Anterior cingulate cortex (tissue), 58 donors: Measurements from ENCODE around the gene TGFBR3.

ENCODE experiments used
- DNase-seq, 58 donors: peaks; one replicate each; lab custom pipeline; 2025; lab: John Stamatoyannopoulos, UW

TGFBR3 gene

DNA sequence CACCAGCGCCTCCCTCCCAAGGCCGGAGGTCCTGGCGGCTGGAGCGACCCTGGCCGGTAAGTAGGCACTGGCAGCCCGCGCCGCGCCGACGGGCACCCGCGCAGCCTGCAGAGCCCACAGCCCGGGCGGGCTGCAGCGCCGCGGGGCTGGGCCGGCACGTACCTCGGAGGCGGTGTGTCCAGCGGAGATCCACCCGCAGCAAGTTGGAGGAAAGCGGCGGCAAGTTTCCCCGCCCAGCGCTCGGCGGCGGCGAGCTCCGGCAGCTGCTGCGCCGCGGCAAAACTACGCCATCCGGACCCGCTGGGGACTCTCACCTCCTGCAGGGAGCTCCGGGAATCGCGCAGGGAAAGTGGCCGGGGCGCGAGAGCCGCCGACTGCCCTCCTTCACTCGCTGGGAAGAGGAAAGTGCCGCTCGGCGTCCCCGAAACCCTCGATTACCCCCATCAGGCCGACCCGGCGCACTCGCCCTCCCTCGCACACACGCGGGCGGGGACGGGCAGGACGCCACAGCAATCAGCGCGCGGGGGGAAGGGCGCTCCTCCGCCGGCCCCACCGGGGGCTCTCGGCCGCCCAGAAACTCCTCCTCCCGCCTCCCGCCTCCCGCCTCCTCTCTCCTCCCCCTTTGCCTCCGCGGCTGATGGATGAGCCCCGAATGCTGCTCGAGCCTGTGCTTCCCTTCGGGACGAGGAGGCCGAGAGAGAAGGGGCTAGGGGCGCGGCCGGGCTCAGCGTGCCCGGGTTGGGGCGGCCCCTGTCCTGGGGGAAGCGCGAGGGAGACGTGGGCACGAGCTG lies at the start of gene TGFBR3:
Gene TGFBR3 (minus strand): TSS at position 436 of the 791 bp plus-strand sequence. CDS start 24,620 bp downstream, outside the sequence.
- DNase-seq, result peak; percentile 29 to 93 (median 81)

DNA sequence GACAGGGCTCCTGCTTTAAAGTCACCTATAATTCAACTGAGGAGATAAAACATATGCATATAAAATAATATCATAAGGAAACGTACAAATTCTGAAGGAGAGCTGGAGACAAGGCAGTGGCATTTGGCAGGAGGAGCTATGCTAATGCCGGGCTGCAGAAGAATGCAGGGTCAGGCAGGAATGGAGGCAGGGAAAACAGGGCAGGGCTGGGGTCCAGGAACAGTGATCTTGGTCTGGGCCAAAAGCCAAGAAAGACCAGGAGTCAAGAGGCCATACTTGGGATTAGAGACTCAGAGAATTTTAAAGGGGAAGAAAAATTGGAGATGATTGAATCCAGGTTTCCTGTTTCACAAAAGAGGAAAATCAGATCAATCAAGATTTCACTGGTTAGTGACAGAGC lies 43.3 kb upstream of the TGFBR3 start:
- no peak for DNase-seq

DNA sequence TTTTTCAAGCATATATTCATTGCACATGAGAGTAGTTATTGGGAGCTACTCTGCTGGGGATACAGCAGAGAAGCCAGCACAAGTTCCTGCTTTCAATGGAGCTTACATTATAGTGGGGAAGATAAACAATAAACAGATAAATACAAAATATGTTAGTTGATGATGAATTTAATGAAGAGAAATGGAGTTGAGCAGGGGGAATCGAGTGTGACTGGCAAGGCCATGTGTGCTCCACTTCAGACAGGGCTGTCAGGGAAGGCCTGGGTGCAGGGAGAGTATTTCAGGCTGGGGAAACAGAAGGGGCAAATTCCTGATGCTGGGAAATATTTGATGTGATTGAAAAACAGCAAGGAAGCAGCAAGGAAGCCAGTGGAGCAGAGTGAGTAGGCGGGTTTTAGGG lies 42.1 kb upstream of the TGFBR3 start:
- DNase-seq, result no peak

DNA sequence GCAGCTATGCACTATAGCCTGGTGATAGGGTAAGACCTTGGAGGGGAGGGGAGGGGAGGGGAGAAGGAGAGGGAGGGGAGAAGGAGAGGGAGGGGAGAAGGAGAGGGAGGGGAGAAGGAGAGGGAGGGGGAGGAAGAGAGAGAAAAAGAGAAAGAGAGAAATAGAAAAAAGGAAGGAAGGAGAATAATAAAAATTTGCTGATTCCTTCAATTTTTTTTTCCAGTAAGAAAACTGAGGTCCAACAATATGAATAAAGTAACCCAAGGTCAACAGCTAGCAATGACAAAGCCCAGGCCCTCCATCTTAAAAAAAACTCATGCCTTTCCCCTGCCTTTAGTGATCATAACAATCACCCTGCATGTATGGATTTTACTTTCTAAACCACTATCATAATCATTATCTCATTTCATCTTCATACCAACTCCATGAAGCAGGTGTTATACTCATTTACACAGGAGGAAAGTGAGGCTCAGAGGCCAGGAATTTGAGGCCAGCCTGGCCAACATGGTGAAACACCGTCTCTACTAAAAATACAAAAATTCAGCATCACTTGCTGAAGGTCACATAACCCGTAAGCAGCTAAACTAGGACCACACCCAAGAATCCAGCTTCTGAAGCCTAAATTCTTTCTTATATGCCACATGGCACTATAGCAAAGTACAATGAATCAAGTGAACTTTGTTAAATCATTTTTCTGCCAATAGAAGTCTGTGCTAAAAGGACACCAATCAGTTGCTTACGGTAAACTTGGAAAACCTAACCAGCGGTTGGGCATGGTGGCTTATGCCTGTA lies 39.9 kb upstream of the TGFBR3 start:
- DNase-seq, result no peak

DNA sequence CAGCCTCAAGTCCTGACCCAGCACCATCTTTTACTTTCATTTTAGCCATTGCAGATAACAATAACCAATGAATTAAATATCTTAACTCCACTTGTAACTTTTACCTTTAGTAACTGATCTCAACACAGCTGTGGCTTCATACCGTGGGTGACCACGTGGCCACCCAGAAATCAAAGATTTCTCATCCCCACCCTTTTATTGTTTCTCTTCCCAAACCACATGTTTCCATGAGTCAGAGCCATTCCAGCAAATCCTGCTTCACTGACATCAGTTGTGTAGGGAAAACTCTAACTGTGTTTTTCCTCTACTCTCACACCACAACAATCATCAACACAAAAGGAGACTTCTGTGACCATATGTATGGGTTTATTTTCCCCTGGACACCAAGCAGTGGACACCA lies 38.2 kb upstream of the TGFBR3 start:
- DNase-seq, result no peak

DNA sequence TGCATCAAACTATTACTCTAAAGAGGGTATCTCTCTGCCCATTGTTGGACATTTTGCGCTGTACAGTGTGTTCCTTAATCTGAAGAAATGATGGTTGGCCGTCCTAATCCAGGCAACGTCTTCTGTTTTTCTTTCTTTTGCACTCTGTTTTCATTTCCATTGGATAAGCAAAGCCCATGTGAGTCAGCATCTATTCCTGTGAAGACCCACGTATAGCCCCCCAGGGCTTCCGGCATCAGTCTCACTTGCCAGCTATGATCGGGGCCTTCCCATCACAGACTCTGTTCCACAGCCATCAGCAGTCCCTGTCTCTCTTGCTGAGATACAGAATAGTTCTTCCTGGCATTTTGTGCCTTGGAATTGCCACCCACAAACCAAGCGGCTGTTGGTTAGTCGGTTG lies 34.0 kb upstream of the TGFBR3 start:
- DNase-seq, result no peak

DNA sequence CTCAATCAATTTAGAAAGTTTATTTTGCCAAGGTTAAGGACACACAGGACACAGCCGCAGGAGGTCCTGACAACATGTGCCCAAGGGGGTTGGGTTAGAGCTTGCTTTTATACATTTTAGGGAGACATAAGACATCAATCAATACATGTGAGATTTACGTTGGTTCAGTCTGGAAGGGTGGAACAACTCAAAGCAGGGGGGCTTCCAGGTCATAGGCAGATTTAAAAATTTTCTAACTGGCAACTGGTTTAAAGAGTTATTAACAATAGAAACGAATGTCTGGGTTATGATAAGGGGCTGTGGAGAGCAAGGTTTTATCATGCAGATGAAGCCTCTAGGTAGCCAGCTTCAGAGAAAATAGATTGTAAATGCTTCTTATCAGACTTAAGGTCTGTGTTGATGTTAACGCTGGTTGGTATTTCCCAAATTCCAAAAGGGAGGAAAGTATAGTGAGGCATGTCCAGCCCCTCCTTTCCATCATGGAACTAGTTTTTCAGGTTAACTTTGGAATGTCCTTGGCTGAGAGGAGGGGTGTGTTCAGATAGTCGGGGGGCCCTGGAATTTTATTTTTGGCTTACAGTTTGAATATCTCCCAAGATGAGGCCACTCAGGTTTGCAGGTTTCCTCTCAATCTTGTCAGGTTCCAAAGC lies 31.0 kb upstream of the TGFBR3 start:
- DNase-seq, result no peak

DNA sequence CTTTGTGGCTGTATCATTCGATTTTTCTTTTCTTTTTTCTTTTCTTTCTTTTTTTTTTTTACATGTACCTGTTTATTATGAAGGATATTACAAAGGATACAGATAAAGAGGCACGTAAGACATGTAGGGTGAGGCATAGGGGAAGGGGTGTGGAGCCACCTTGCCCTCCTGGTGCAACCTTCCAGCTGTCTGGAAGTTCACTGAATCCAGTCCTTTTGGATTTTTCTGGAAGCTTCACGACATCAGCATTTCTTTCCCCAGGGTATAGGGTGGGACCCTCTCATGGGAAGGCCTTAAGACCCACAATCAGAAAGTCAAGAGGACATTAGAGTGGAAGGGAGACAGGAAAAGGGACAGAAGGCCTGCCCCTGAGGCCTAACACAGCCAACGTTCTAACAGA lies 30.1 kb upstream of the TGFBR3 start:
- no peak for DNase-seq

DNA sequence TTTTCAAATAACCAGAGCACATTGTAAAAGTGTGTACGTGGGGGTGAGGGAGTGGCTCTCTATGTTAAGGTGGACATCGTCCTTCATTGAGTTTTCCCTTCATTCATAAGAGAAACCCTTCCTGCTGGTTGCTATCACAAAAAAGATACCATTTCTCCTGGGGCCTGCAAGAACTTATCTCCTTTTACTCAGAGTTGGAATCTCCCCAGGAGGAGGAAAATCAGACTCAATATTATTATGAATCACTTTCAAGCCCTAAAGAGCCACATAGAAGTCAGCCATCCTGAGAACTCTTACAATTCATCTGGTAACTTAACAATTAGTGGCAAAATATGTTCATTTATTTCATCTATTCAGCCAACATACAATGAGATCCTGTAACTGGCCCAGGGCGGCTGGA lies 27.1 kb upstream of the TGFBR3 start:
- no peak for DNase-seq

DNA sequence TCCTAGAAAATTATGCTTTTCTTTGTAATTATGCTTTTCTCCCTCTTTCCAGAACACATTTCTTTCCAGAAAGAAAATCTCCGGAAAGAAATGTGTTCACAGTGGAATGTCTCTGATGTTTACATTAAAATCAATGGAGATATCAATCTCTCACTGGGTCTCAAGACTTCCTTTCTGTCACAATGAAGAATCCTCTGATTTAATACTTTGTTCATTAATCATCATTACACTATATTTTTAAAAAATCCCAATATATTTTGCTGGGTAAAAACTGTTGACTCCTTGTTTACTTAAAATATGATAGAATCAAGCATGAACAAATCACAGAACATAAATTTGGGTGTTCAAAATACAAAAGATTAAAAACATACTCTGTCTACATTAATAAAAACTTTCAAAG lies 26.3 kb upstream of the TGFBR3 start:
- DNase-seq, result no peak

DNA sequence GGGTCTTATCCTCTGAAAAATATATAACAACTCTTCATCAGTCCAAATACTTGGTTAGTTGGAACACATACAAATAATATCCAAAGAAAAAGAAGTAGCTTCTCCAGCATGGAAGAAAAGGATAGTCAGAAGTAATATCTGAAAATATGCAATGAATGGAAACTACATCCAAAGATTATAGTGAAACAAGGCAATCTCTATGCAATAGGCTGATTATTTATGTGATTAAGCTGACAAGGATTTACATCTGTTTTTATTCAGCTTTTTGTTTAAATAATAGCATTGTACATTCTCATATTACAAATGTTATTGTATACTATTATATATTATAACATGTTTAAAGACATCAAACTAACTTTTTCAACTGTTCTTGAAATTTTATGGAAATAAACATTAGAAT lies 15.3 kb upstream of the TGFBR3 start:
- no peak for DNase-seq

DNA sequence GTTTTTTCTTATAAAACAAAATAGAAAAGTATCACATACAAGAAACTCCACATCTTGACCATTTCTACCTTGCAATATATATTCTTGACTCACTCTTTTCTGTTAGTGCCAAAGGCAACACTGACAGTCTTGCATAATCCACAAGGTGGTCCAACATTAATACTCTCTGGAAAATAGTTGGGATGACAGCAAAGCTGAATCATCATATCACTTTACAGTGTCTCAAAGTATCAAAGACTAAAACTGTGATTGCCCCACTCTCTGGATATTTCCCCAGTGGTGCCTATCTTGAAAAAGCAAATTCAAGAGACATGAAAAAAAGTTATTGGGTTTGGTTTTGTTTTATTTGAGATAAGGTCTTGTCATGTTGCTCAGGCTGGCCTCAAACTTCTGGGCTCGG lies 14.6 kb upstream of the TGFBR3 start:
- no peak for DNase-seq

DNA sequence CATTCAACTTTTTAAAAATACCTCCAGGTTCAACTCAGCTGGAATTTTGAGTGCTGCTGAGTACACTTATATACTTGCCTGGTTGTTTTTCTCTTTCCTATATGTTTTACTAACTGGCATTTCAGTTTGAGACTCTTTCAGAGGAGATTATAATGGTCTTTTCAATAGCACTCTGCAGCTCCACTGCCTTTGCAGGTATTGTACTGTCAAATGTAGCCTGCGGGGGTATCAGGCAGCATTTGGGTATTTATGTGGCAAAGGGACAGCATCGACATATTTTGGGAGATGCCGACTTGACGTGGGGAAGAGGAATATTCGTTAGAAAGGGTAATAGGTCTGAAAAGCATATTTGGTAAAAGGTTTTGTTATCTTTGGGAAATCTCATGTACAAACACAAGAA lies 11.1 kb upstream of the TGFBR3 start:
- DNase-seq, result no peak

DNA sequence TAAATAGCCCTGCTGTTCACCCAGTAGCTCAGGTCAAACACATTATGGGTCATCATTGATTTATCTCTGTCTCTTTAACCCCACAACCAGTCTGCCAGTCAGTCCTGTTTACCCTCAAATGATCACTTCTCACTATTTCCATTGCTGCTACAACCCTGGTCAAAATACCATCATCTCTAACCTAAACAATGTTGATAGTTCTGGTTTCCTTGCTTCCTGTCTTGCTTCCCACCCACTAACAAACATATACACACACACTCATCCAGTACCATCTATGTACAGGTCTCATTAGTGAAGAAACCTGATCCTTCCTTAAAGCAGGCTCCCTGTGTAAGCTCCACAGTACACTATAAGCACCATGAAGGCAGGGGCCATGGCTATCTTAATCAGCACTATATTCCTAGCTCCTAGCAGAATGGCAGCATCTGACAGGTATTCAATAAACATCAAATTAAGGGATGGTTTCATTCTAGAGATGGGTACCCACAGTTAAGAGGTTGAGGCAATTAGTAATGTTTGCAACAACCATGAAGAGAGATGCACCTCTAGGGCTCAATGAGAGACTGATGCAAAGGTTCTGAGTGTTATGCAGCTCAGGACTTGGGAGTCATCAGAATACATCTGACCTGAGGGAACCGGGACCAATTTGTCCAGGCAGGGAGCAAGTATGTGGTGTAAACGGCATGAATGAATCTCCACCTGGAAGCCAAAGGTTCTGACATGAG lies 10.0 kb upstream of the TGFBR3 start:
- DNase-seq, result no peak

DNA sequence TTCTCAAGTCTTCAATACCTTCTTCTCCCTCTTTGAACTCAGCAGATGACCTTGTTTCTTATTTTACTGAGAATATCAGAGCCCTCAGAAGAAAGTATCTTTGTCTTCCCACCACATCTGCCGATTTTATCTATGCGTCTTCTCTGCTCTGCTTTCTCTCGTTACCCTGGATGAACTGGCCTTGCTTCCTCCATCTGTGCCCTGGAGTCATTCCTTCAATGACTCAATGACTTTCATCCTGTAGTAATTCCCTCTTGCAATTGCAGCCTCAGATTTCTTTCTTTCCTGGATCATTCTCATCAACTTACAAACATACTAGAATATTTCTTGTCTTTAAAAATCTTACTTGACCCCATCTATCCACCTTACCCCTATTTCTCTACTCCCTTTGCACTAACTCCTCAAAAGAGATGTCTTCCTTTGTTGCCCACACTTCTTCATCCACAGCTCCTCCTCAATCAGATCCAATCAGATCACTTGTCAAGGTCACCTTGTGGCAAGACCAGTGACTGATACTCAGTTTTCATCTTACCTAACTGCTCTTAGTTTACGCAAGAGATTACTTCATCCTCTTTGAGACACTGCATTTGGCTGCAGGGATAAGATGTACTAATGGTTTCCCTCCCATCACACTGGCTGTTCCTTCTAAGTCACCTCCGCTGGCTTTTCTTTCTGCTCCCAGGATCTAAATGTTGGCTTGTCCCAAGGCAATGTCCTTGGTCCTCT lies 8.2 kb upstream of the TGFBR3 start:
- DNase-seq, result no peak

DNA sequence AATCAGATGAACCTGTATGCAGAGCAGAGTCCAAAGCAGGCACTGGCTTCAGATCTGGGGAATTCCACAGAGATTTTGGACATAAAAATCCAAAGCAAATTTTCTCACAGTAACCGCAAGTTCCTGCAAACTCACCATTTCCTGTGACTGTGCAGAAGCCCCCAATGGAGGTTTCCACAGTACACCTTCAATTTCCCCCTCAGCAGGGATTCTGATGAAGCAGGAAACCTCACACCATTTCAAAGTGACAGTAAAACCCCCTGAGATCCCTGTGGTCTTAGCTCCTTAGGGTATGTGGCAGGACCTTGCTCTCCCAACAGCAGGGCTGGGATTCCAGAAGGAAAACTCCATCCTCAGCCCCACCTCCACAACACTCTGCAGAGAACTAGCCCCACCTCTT lies 6.0 kb upstream of the TGFBR3 start:
- DNase-seq, result no peak

DNA sequence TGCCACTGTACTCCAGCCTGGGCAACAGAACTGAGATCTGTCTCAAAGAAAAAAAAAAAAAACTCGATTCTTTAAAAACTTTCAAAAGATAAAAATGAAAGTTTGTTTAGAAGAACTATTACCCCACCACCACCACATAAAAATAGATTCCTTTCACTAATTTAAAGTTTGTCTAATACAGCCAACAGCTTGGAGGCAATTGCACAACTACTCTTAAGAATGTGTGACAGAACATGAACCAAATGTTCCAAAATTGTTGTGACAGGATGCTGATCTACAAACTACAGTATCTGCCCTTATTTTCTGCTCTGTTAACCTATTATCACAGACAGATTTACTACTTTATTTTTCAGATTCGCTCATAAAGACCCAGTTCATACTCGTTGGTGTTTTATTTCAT lies 5.5 kb upstream of the TGFBR3 start:
- no peak for DNase-seq

DNA sequence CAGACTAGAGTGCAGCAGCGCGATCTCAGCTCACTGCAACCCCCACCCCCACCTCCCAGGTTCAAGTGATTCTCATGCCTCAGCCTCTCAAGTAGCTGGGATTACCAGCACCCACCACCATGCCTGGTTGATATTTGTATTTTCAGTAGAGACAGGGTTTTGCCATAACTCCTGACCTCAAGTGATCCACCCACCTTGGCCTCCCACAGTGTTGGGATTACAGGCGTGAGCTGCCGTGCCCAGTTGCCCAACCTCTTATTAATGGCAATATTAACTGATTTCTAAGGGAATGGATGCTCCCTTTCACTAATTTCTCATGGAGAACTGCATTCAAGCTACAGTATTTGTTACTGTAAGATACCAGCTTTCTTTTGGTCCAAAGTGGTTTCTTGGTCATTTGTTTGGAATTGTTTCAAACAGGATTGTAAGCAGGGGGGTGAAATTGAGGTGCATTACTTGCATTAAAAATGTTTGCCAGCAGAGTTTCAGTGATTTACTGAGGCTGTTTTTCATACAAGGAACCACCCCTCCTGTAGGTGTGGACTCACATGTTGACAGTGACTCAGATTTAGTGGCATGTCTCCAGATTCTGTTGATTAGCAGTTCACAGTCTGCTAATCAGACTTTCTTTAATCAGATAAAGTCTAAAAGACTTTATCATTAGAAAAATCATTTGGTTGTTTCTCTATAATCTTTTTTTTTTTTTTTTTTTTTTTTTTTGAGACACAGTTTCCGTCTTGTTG lies 3.9 kb upstream of the TGFBR3 start:
- DNase-seq, result no peak

DNA sequence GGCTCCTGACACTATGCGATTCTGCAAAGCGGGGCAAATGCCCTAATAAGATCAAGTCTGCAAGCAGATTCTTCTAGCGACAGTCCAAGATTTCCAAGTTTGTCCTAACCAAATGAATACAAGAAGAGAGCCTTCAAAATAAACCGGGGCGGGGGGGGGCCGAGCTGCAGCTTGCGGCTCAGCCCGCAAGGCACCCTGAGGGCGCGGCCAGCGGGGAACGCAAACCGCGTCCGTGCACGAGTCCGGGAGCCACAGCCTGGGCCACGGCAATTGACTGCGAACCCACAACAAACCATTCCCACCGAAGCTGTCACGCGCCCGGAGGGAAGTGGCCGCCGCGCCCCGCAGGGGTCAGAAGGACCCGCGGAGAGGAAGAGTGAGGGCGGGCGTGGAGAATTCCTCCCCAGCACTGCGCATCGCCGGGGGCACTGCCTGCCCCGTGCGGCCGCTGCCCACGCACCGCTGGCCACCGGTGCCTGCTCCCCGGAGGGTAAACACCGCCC lies 687 bp downstream of the TGFBR3 start:
- DNase-seq, result peak in 22 of 58 donors; percentile 5 to 64 (median 31)
